Endothelial cell of umbilical vein (primary cell): ENCODE measurements around the gene RAB3IL1. TPM values are rescaled to one million over a fixed set of nuclear protein-coding genes. Genes with fewer than 3 reads are reported as not detected.

Experiments
- BruUV-seq: library from RNA; stranded (reverse); fragments of 400-500 nt; replicated peaks from 2 replicates; lab custom pipeline; 2021; lab: Mats Ljungman, UMichigan
- CTCF ChIA-PET: fragments of 300-600, 350-600 bp; sonication (Branson Sonifier 250); formaldehyde crosslinking; loops from one replicate; lab custom pipeline; 2021; ENCODE audit warnings: antibody characterized with exemption, inconsistent platforms; lab: Charles Lee
- POLR2A ChIA-PET: fragments of 300-600, 350-600 bp; sonication (Branson Sonifier 250); formaldehyde crosslinking; loops from one replicate; lab custom pipeline; 2021; ENCODE audit warnings: antibody characterized with exemption, inconsistent platforms; lab: Charles Lee
- DNase-seq: peaks from one replicate; pipeline ENCODE4 v3.0.0-alpha.2; 2011; ENCODE audit warnings: low read depth, low spot score
- FAIRE-seq: peaks from 2 replicates; lab custom pipeline; 2011; peaks lifted over from hg19 to GRCh38; lab: Jason Lieb, UNC
- H2AFZ ChIP-seq: 2 replicates; pipeline ENCODE4 v1.6.0; 2012; ENCODE audit warnings: low read depth, low read length, control low read depth, inconsistent platforms
- H3K27ac ChIP-seq: 2 replicates; pipeline ENCODE4 v1.5.1; 2011; ENCODE audit warnings: low read depth, mild to moderate bottlenecking, control low read depth, low read length, moderate library complexity; ENCODE audit not compliant: insufficient read depth
- H3K27me3 ChIP-seq, 2 experiments: 2 replicates each; pipeline versions ENCODE4 v1.6.0 to v1.6.1; 2011; ENCODE audit warnings: low read length in 2 of 2, mixed read lengths in 1 of 2; ENCODE audit not compliant: control insufficient read depth in 2 of 2, insufficient read depth in 2 of 2
- H3K36me3 ChIP-seq, 2 experiments: 2 replicates in 1 of 2; 3 replicates in 1 of 2; pipeline ENCODE4 v1.5.1; 2011; ENCODE audit warnings: low read length in 2 of 2, mild to moderate bottlenecking in 1 of 2, moderate library complexity in 1 of 2; ENCODE audit not compliant: control insufficient read depth in 2 of 2, insufficient read depth in 2 of 2; ENCODE audit errors: extremely low read depth in 1 of 2
- H3K4me1 ChIP-seq: 3 replicates; pipeline ENCODE4 v1.5.1; 2011; ENCODE audit warnings: mild to moderate bottlenecking, low read length; ENCODE audit not compliant: control insufficient read depth, insufficient read depth; ENCODE audit errors: extremely low read depth
- H3K4me2 ChIP-seq: 2 replicates; pipeline ENCODE4 v1.6.1; 2011; ENCODE audit warnings: low read length, control low read depth, mixed read lengths; ENCODE audit not compliant: insufficient read depth
- H3K4me3 ChIP-seq, 3 experiments: fragments of 200-600 bp in 1 of 3; sonication (generic), shearing (Covaris generic) in 1 of 3; replicated peaks in 1 of 3; 2 replicates each; pipeline ENCODE4 v1.5.1; 2011 to 2016; ENCODE audit warnings: control low read depth in 3 of 3, low read length in 3 of 3, mild to moderate bottlenecking in 2 of 3, inconsistent platforms in 1 of 3, low read depth in 1 of 3, moderate library complexity in 1 of 3; ENCODE audit not compliant: insufficient read depth in 1 of 3
- H3K79me2 ChIP-seq: 2 replicates; pipeline ENCODE4 v1.6.0; 2012; ENCODE audit warnings: low read length, inconsistent platforms; ENCODE audit not compliant: control insufficient read depth, insufficient read depth
- H3K9ac ChIP-seq: replicated peaks from 2 replicates; pipeline ENCODE3; 2011; ENCODE audit warnings: low read length, control low read depth; ENCODE audit not compliant: insufficient read depth; ENCODE audit errors: extremely low read depth
- H3K9me1 ChIP-seq: replicated peaks from 3 replicates; pipeline ENCODE4 v1.6.0; 2011; ENCODE audit warnings: mild to moderate bottlenecking, low read length; ENCODE audit not compliant: control insufficient read depth, insufficient read depth; ENCODE audit errors: extremely low read depth
- H3K9me3 ChIP-seq: replicated peaks from 2 replicates; pipeline ENCODE4 v1.5.1; 2012; ENCODE audit warnings: low read length, inconsistent platforms; ENCODE audit not compliant: control insufficient read depth, insufficient read depth
- H4K20me1 ChIP-seq: replicated peaks from 2 replicates; pipeline ENCODE3; 2011; ENCODE audit warnings: mild to moderate bottlenecking, low read length; ENCODE audit not compliant: control insufficient read depth, insufficient read depth; ENCODE audit errors: extremely low read depth
- CTCF ChIP-seq, 2 donors: IDR thresholded peaks; 1 replicate in 1 of 2; 2 replicates in 1 of 2; pipeline ENCODE4 v1.5.1; 2011; ENCODE audit warnings: low read length in 2 of 2, mild to moderate bottlenecking in 2 of 2, moderate library complexity in 2 of 2, control low read depth in 1 of 2, inconsistent platforms in 1 of 2, low read depth in 1 of 2; ENCODE audit not compliant: insufficient read depth in 1 of 2; ENCODE audit errors: extremely low read depth in 1 of 2
- EZH2 ChIP-seq: IDR thresholded peaks from 2 replicates; pipeline ENCODE4 v1.6.1; 2012; ENCODE audit warnings: borderline replicate concordance, low read depth, mild to moderate bottlenecking, moderate library complexity, low read length, inconsistent platforms; ENCODE audit not compliant: severe bottlenecking
- FOS ChIP-seq: IDR thresholded peaks from 2 replicates; pipeline ENCODE4 v1.6.1; 2011; ENCODE audit warnings: mild to moderate bottlenecking, low read length, moderate library complexity, borderline replicate concordance; ENCODE audit not compliant: insufficient read depth
- GATA2 ChIP-seq: IDR thresholded peaks from 2 replicates; pipeline ENCODE4 v1.7.0; 2011; ENCODE audit warnings: low read depth, mild to moderate bottlenecking, moderate library complexity, mixed read lengths, low read length; ENCODE audit not compliant: insufficient read length, insufficient read depth
- JUN ChIP-seq: IDR thresholded peaks from 2 replicates; pipeline ENCODE4 v1.6.1; 2011; ENCODE audit warnings: borderline replicate concordance, low read depth; ENCODE audit not compliant: insufficient read length, insufficient read depth
- MAX ChIP-seq: IDR thresholded peaks from 2 replicates; pipeline ENCODE4 v1.6.1; 2011; ENCODE audit not compliant: insufficient read depth, insufficient read length
- POLR2AphosphoS5 ChIP-seq: IDR thresholded peaks from 2 replicates; pipeline ENCODE4 v1.6.1; 2012; ENCODE audit warnings: low read depth, mild to moderate bottlenecking, control low read depth, low read length, moderate library complexity; ENCODE audit not compliant: insufficient read depth
- dilution Hi-C: fragments of 300-500 bp; cut with MboI; formaldehyde crosslinking; loops from one replicate; pipeline ENCODE4 v1.15.0; 2019; ENCODE audit warnings: low sequenced_read_pairs; ENCODE audit not compliant: extremely low pct_ligation_motif_present
- intact Hi-C: fragments of 100-400 bp; cut with micrococcal nuclease; formaldehyde crosslinking; loops from one replicate; pipeline ENCODE4 v1.10.0; 2022
- polyA plus RNA-seq, 4 experiments: library from polyadenylated mRNA; depleted of rRNA in 3 of 4; stranded (reverse) in 3 of 4; unstranded in 1 of 4; fragments of >200 nt; gene quantifications; 2 replicates each; pipeline versions ENCODE4 v1.2.1 to v1.2.3, GENCODE V29; 2011 to 2012; ENCODE audit warnings: missing spikeins in 1 of 4
- total RNA-seq: library from RNA; stranded (reverse); gene quantifications from 2 replicates; pipeline ENCODE4 v1.2.3, GENCODE V29; 2021

Gene RAB3IL1
- total and polyA plus RNA-seq, 2 donors (not counting 3 experiments of a cell fraction or from before 2014, with no cell fraction given): 1.8 to 3.6 TPM

GRCh38 chr11:61922539-61922938, 5.2 kb upstream of the RAB3IL1 start:
- intact Hi-C loops (no loop called here), dilution Hi-C loops (loop anchor here (10.0 kb wide), 1 partner anchor 182 kb away; no protein-coding TSS in a partner anchor)
- H3K9me3 ChIP-seq: no peaks in the 10 kb centered on the region
- H3K27ac ChIP-seq: no peak overlapping the region
- no peak overlapping the region for H3K4me2 ChIP-seq
- no peaks in the 10 kb centered on the region for H3K9me1 ChIP-seq
- ChIA-PET CTCF (interaction anchor here (0.7 to 1.7 kb wide), 6 partner anchors 16 to 185 kb away, joined by 3 to 8 read pairs (median 3); no protein-coding TSS in a partner anchor), POLR2A (interaction anchor here (0.6 kb wide), 1 partner anchor 22 kb away, joined by 4 read pairs; no protein-coding TSS in a partner anchor)
- no peak overlapping the region for H3K9ac ChIP-seq
- no peaks in the 10 kb centered on the region for H3K36me3 ChIP-seq
- no peak overlapping the region for H2AFZ ChIP-seq
- no peak overlapping the region for H3K4me3 ChIP-seq
- TF ChIP-seq CTCF (IDR thresholded peaks at IDR 0.05; ENCODE audit: extremely low read depth in 1 of 2, insufficient read depth in 1 of 2, low read depth in 1 of 2, low read length in 2 of 2) (no peak), FOS (no peak), POLR2AphosphoS5 (no peak), JUN (no peak), GATA2 (no peak), EZH2 (no peak), MAX (no peak)
- H4K20me1 ChIP-seq: no peaks in the 10 kb centered on the region
- FAIRE-seq (no peak), DNase-seq (no peak)
- no peaks in the 10 kb centered on the region for H3K4me1 ChIP-seq
- no TSS peak for BruUV-seq
- peaks cover 11 to 35% of the 10 kb centered on the region in 2 experiments for H3K27me3 ChIP-seq
- H3K79me2 ChIP-seq: no peaks in the 10 kb centered on the region
